Endothelial cell (in vitro differentiated cells): Measurements from ENCODE around the gene AFF1. TPM values are rescaled to one million over a fixed set of nuclear protein-coding genes. Genes with fewer than 3 reads are reported as not detected.

Experiments
- DNase-seq: peaks from one replicate; pipeline ENCODE4 v3.0.0; 2021; ENCODE audit warnings: low spot score
- H3K27ac Mint-ChIP-seq: one replicate; pipeline ENCODE4 v1.8.0; 2021; ENCODE audit warnings: mixed read lengths, inconsistent platforms; ENCODE audit not compliant: unreplicated experiment
- H3K27me3 Mint-ChIP-seq: one replicate; pipeline ENCODE4 v1.8.0; 2021; ENCODE audit warnings: mild to moderate bottlenecking, moderate library complexity, mixed read lengths, inconsistent platforms; ENCODE audit not compliant: unreplicated experiment
- H3K36me3 Mint-ChIP-seq: one replicate; pipeline ENCODE4 v1.8.0; 2021; ENCODE audit warnings: mild to moderate bottlenecking, low read depth, mixed read lengths, inconsistent platforms; ENCODE audit not compliant: unreplicated experiment
- H3K4me1 Mint-ChIP-seq: one replicate; pipeline ENCODE4 v1.8.0; 2021; ENCODE audit warnings: mild to moderate bottlenecking, mixed read lengths, inconsistent platforms; ENCODE audit not compliant: unreplicated experiment
- H3K4me3 Mint-ChIP-seq: one replicate; pipeline ENCODE4 v1.8.0; 2021; ENCODE audit warnings: mild to moderate bottlenecking, mixed read lengths, inconsistent platforms; ENCODE audit not compliant: unreplicated experiment
- H3K9me3 Mint-ChIP-seq: one replicate; pipeline ENCODE4 v1.8.0; 2021; ENCODE audit warnings: mixed read lengths, inconsistent platforms; ENCODE audit not compliant: unreplicated experiment
- CTCF ChIP-seq: fragments of 200-600 bp; sonication (generic); IDR thresholded peaks from one replicate; pipeline ENCODE4 v1.5.0; 2021; ENCODE audit warnings: antibody characterized with exemption; ENCODE audit not compliant: unreplicated experiment
- total RNA-seq: library from RNA; stranded (reverse); fragmentation: NEBNext Ultra II Directional; extraction: Animal tissue kit (Norgen Biotek cat#: 25700); gene quantifications from one replicate; pipeline ENCODE4 v1.2.1, GENCODE V29; 2021; ENCODE audit not compliant: unreplicated experiment

AFF1 gene
- total RNA-seq, 1 donor from 2014 or later: 93.1 TPM

GRCh38 chr4:87019898-87020297, 85.1 kb downstream of the AFF1 start:
- TF ChIP-seq CTCF: no peak
- Mint-ChIP-seq H3K4me1 (peaks cover 63% of the 10 kb centered on the region), H3K27ac (no peak overlapping the region), H3K27me3 (peaks cover 3% of the 10 kb centered on the region), H3K36me3 (no peaks in the 10 kb centered on the region), H3K9me3 (no peaks in the 10 kb centered on the region), H3K4me3 (no peak overlapping the region)
- DNase-seq: no peak

GRCh38 chr4:87024201-87024600, 89.4 kb downstream of the AFF1 start:
- TF ChIP-seq CTCF: no peak

GRCh38 chr4:87025023-87025613, 90.3 kb downstream of the AFF1 start:
- H3K4me1 Mint-ChIP-seq: peaks cover 61% of the 10 kb centered on the region
- peak overlapping the region; percentile 70 for H3K27ac Mint-ChIP-seq

More at GRCh38 chr4:87024201-87024600, 89.4 kb downstream of the AFF1 start:
- Mint-ChIP-seq H3K27ac (no peak overlapping the region), H3K9me3 (no peaks in the 10 kb centered on the region), H3K4me1 (peaks cover 58% of the 10 kb centered on the region), H3K4me3 (no peak overlapping the region), H3K36me3 (no peaks in the 10 kb centered on the region), H3K27me3 (peaks cover 5% of the 10 kb centered on the region)
- DNase-seq: no peak

DNA sequence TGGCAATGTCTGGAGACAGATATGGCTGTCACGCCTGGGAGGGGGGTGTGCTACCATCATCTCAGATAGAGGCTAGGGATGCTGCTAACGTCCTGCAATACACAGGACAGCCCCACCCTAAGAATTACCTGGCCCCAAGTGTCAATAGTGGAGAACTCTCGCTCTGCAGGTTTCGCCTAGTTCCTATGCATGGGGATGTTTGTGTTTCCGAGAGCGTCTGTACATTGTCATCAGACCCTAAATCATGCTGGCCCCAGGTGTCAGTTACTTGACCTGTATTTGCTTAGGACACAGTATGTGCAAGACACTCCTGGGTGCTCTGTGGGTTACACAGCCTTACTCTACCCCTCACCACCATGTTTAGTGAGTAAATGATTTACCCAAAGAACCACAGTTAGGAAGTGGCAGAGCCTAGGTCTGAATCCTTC, 90.8 kb downstream of the AFF1 start:
- Mint-ChIP-seq H3K36me3 (no peaks in the 10 kb centered on the region), H3K9me3 (no peaks in the 10 kb centered on the region), H3K27ac (no peak overlapping the region), H3K4me1 (peaks cover 56% of the 10 kb centered on the region), H3K27me3 (peaks cover 7% of the 10 kb centered on the region), H3K4me3 (no peak overlapping the region)
- DNase-seq: no peak
- no peak for TF ChIP-seq CTCF

More at GRCh38 chr4:87025023-87025613, 90.3 kb downstream of the AFF1 start:
- H3K9me3 Mint-ChIP-seq: no peaks in the 10 kb centered on the region
- no peak for DNase-seq
- peaks cover 7% of the 10 kb centered on the region for H3K27me3 Mint-ChIP-seq
- H3K36me3 Mint-ChIP-seq: no peaks in the 10 kb centered on the region
- H3K4me3 Mint-ChIP-seq: no peak overlapping the region
- no peak for TF ChIP-seq CTCF

- Mint-ChIP-seq H3K9me3 (no peaks in the 10 kb centered on the region), H3K27me3 (peaks cover 7% of the 10 kb centered on the region), H3K27ac (no peak overlapping the region), H3K36me3 (no peaks in the 10 kb centered on the region), H3K4me1 (peaks cover 48% of the 10 kb centered on the region), H3K4me3 (no peak overlapping the region)
- no peak for DNase-seq
- no peak for TF ChIP-seq CTCF
Observed at GRCh38 chr4:87026800-87027495, 92.1 kb downstream of the AFF1 start.
